Ramos (cell line): ENCODE data around the gene ADGRL2.

ENCODE experiments used
- in situ Hi-C: fragments of 300-500 bp; cut with MboI; formaldehyde crosslinking; loops from one replicate; pipeline ENCODE4 v1.14.3; 2022; ENCODE audit warnings: low sequenced_read_pairs; ENCODE audit not compliant: unreplicated experiment

The ADGRL2 gene

GRCh38 chr1:81805537-81806431, 5.0 kb downstream of the ADGRL2 start:
- in situ Hi-C loops, result no loop called here

- in situ Hi-C loops, result no loop called here
Measured at GRCh38 chr1:81806432-81806770, 5.7 kb downstream of the ADGRL2 start.

- in situ Hi-C loops, result no loop called here
Measured at GRCh38 chr1:81808760-81809159, 8.0 kb downstream of the ADGRL2 start.

- in situ Hi-C loops, result no loop called here
Measured at GRCh38 chr1:81809808-81810207, 9.1 kb downstream of the ADGRL2 start.

- in situ Hi-C loops, result no loop called here
Measured at GRCh38 chr1:81811757-81812371, 11.1 kb downstream of the ADGRL2 start.

GRCh38 chr1:81812712-81813111, 12.0 kb downstream of the ADGRL2 start:
- in situ Hi-C loops, result no loop called here

- in situ Hi-C loops, result no loop called here
Measured at GRCh38 chr1:81813691-81814090, 13.0 kb downstream of the ADGRL2 start.

- in situ Hi-C loops, result no loop called here
Measured at GRCh38 chr1:81819613-81820012, 18.9 kb downstream of the ADGRL2 start.

GRCh38 chr1:81820765-81821164, 20.0 kb downstream of the ADGRL2 start:
- in situ Hi-C loops, result no loop called here

- in situ Hi-C loops, result no loop called here
Measured at GRCh38 chr1:81823082-81823481, 22.3 kb downstream of the ADGRL2 start.

- in situ Hi-C loops, result no loop called here
Measured at GRCh38 chr1:81824759-81825158, 24.0 kb downstream of the ADGRL2 start.

- in situ Hi-C loops, result no loop called here
Measured at GRCh38 chr1:81827942-81828341, 27.2 kb downstream of the ADGRL2 start.

- in situ Hi-C loops, result no loop called here
Measured at GRCh38 chr1:81832573-81832972, 31.8 kb downstream of the ADGRL2 start.

GRCh38 chr1:81833722-81834121, 33.0 kb downstream of the ADGRL2 start:
- in situ Hi-C loops, result no loop called here

GRCh38 chr1:81834268-81834667, 33.5 kb downstream of the ADGRL2 start:
- in situ Hi-C loops, result no loop called here

GRCh38 chr1:81834921-81835698, 34.4 kb downstream of the ADGRL2 start:
- in situ Hi-C loops, result no loop called here

- in situ Hi-C loops, result no loop called here
Measured at GRCh38 chr1:81836007-81836626, 35.4 kb downstream of the ADGRL2 start.

GRCh38 chr1:81838600-81839218, 38.0 kb downstream of the ADGRL2 start:
- in situ Hi-C loops, result no loop called here

- in situ Hi-C loops, result no loop called here
Measured at GRCh38 chr1:81840805-81841204, 40.1 kb downstream of the ADGRL2 start.

GRCh38 chr1:81841795-81842194, 41.1 kb downstream of the ADGRL2 start:
- in situ Hi-C loops, result no loop called here
